ENCODE results near the gene CEP41.
"Not testable (repeated sequence)": the region's sequence is repeated elsewhere in the genome, so short reads cannot be mapped to it uniquely, and the experiment has no call there.

The CEP41 gene

DNA sequence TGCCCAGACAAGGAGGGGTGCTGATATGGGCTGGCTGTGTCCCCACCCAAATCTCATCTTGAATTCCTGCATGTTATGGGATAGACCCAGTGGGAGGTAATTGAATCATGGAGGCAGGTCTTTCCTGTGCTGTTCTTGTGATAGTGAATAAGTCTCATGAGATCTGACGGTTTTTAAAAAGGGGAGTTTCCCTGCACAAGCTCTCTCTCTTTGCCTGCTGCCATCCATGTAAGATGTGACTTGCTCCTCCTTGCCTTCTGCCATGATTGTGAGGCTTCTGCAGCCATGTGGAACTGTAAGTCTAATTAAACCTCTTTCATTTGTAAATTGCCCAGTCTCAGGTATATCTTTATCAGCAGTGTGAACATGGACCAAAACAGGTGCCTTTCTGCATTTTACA, 64.4 kb downstream of the CEP41 start:
- H3K9ac ChIP-seq (ENCODE audit: low read length); H3K27ac ChIP-seq (ENCODE audit: low read length); H3K27me3 ChIP-seq (ENCODE audit: control insufficient read depth, insufficient read depth, low read length); H3K36me3 ChIP-seq (ENCODE audit: control insufficient read depth, low read depth, low read length); H3K4me3 ChIP-seq (ENCODE audit: low read length); H3K9me3 ChIP-seq (ENCODE audit: control insufficient read depth, low read depth, low read length): not testable (repeated sequence)
- peaks cover 11% of the 10 kb centered on the region for H3K4me1 ChIP-seq (ENCODE audit: control insufficient read depth, low read depth, low read length)

DNA sequence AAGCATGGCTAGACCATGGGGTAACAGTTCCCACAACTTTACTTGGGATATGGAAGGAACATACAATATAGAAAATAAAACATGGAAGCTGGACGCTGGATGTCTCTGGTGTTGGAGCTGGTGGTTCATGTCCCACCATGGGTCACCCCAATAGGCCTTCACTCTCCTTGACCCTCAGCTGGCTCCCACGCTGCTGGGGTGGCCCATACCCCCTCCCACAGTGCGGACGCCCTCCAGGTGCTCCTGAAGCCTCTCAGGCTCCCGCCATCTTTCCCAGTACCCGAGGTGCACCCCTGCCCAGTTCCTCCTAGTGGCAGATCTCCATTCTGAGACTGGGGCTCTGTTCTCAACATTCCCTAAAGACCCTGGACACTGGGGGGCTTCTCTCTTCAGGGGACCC, 66.3 kb downstream of the CEP41 start:
- Histone ChIP-seq H3K9me3 (ENCODE audit: control insufficient read depth, low read depth, low read length) (no peaks in the 10 kb centered on the region), H3K9ac (ENCODE audit: low read length) (no peak overlapping the region), H3K27me3 (ENCODE audit: control insufficient read depth, insufficient read depth, low read length) (no peaks in the 10 kb centered on the region), H3K36me3 (ENCODE audit: control insufficient read depth, low read depth, low read length) (no peaks in the 10 kb centered on the region), H3K4me3 (ENCODE audit: low read length) (no peak overlapping the region), H3K27ac (ENCODE audit: low read length) (no peak overlapping the region), H3K4me1 (ENCODE audit: control insufficient read depth, low read depth, low read length) (peaks cover 11% of the 10 kb centered on the region)

DNA sequence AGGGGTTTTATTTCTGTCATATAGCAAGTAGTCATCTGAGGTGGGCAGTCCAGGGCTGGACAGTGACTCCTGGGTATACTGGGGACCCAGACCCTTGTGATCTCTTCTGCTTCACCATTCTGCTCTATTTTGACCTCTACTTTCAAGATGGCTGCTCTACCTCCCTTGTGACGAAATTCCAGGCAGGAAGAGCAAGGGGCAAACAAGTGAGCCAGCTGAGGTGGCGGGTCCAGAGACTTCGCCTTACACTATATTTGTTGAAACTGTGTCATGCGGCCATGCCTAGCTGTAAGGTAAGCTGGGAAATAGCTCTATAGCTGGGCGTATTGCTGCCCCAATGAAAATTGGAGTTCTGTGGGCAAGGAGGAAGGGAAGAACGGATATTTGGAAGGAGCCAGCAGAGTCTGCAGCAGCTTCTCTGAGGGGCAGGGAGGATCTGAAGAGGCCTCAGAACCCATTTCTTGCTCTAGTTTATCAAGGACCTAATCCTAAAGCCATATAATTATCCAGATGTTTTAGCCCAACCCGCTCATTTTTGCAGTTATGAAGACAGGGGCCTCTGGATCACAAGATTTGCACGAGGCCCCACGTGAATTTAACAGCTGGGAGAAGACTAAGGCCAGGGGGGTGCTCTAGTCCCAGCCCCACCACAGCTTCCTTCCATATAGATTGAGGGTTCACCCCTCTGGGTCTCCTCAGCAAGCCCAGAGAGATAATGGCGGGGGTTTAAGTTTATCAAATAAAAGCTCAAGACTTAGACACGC, 68.2 kb downstream of the CEP41 start:
- no peak overlapping the region for H3K27ac ChIP-seq (ENCODE audit: low read length)
- H3K9me3 ChIP-seq (ENCODE audit: control insufficient read depth, low read depth, low read length), result no peaks in the 10 kb centered on the region
- no peaks in the 10 kb centered on the region for H3K36me3 ChIP-seq (ENCODE audit: control insufficient read depth, low read depth, low read length)
- no peak overlapping the region for H3K9ac ChIP-seq (ENCODE audit: low read length)
- peaks cover 11% of the 10 kb centered on the region for H3K4me1 ChIP-seq (ENCODE audit: control insufficient read depth, low read depth, low read length)
- no peaks in the 10 kb centered on the region for H3K27me3 ChIP-seq (ENCODE audit: control insufficient read depth, insufficient read depth, low read length)
- no peak overlapping the region for H3K4me3 ChIP-seq (ENCODE audit: low read length)

DNA sequence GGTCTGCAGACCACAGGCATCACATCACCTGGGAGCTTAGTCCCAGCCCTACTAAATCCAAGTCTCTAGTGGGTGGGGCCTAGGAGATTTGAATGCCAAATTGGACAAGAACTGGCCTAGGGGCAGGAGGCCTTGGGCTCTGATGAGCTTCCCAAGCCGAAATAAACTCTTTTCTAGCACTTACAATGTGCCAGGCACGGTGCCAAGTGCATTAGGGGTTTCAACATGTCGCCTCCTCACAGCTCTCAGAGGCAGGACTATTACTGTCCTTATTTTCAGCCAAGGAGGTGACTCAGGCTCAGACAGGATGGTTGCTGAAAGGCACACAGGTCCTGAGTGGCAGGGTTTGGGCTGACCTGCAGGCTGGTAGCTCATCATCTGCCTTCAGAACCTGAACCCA, 69.8 kb downstream of the CEP41 start:
- H3K4me3 ChIP-seq (ENCODE audit: low read length), result no peak overlapping the region
- H3K36me3 ChIP-seq (ENCODE audit: control insufficient read depth, low read depth, low read length), result no peaks in the 10 kb centered on the region
- no peaks in the 10 kb centered on the region for H3K27me3 ChIP-seq (ENCODE audit: control insufficient read depth, insufficient read depth, low read length)
- peaks cover 12% of the 10 kb centered on the region for H3K4me1 ChIP-seq (ENCODE audit: control insufficient read depth, low read depth, low read length)
- no peaks in the 10 kb centered on the region for H3K9me3 ChIP-seq (ENCODE audit: control insufficient read depth, low read depth, low read length)
- H3K9ac ChIP-seq (ENCODE audit: low read length), result no peak overlapping the region
- H3K27ac ChIP-seq (ENCODE audit: low read length), result no peak overlapping the region

DNA sequence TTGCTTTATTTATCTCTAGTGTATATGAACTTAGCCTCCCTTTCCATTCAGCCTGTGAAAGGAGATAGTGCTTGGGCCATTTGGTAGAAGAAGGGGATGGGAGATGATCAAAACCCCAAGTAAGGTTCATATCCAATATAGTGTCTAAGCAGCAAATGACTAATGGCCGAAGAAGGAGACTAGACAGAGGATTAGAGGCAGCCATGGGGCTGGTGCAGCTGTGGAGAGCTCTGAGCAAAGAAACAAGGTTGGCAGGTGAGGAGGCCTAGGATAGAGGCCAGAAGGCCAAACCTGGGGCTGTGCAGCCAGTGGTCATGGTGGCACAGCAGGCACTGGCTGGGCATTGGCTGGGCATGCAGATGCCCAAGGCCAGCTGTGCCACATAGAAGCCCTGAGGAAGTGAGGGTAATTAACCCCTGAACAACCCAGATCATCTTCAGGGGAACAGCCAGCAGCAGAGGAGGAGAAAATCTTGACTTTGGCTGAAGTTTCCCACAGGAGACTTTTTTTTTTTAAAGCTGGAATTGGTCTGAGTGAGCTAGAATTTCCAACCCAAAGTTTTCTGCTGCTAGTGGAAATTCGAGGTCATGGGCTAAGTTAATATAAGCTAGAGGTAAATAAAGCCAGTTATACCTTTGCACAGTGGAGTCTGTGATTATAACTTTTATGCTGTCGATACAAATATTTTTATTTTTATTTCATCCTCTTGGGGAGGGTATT, 70.8 kb downstream of the CEP41 start:
- no peak overlapping the region for H3K27ac ChIP-seq (ENCODE audit: low read length)
- peaks cover 22% of the 10 kb centered on the region for H3K4me1 ChIP-seq (ENCODE audit: control insufficient read depth, low read depth, low read length)
- no peak overlapping the region for H3K9ac ChIP-seq (ENCODE audit: low read length)

DNA sequence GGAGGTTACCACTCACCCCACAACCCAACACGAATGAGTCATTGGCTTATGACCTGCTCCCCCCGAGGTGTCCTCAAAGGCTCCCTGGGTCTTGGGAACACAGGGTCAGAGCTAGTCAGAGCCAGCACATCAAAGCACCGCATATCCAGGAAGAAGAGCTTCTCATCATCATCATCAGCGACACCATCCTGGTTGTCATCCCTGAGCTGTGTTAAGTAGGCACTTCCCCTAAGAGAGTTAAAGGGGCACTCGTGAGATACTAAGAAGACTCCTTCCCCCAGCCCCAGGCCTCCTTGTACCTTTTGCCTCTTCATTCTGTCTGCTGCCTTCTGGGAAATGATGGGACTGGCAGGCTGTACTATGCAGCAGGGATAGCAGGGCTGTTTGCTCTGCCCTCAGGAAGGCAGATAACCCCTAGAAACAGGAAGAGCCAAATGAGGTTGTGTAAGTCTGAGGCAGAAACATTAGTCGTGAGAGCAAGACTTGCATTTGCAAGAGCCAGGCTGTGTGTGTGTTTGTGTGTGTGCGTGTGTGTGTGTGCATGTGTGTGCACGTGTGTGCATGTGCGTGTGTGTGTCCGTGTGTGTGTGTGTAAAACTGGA, 71.6 kb downstream of the CEP41 start:
- no peaks in the 10 kb centered on the region for H3K27me3 ChIP-seq (ENCODE audit: control insufficient read depth, insufficient read depth, low read length)
- H3K9me3 ChIP-seq (ENCODE audit: control insufficient read depth, low read depth, low read length), result no peaks in the 10 kb centered on the region
- peaks cover 22% of the 10 kb centered on the region for H3K4me1 ChIP-seq (ENCODE audit: control insufficient read depth, low read depth, low read length)
- H3K4me3 ChIP-seq (ENCODE audit: low read length), result no peak overlapping the region
- H3K27ac ChIP-seq (ENCODE audit: low read length), result no peak overlapping the region
- no peaks in the 10 kb centered on the region for H3K36me3 ChIP-seq (ENCODE audit: control insufficient read depth, low read depth, low read length)
- H3K9ac ChIP-seq (ENCODE audit: low read length), result no peak overlapping the region

More for the DNA sequence above, 70.8 kb downstream of the CEP41 start:
- H3K27me3 ChIP-seq (ENCODE audit: control insufficient read depth, insufficient read depth, low read length), result no peaks in the 10 kb centered on the region
- H3K9me3 ChIP-seq (ENCODE audit: control insufficient read depth, low read depth, low read length), result no peaks in the 10 kb centered on the region
- H3K4me3 ChIP-seq (ENCODE audit: low read length), result no peak overlapping the region
- no peaks in the 10 kb centered on the region for H3K36me3 ChIP-seq (ENCODE audit: control insufficient read depth, low read depth, low read length)

DNA sequence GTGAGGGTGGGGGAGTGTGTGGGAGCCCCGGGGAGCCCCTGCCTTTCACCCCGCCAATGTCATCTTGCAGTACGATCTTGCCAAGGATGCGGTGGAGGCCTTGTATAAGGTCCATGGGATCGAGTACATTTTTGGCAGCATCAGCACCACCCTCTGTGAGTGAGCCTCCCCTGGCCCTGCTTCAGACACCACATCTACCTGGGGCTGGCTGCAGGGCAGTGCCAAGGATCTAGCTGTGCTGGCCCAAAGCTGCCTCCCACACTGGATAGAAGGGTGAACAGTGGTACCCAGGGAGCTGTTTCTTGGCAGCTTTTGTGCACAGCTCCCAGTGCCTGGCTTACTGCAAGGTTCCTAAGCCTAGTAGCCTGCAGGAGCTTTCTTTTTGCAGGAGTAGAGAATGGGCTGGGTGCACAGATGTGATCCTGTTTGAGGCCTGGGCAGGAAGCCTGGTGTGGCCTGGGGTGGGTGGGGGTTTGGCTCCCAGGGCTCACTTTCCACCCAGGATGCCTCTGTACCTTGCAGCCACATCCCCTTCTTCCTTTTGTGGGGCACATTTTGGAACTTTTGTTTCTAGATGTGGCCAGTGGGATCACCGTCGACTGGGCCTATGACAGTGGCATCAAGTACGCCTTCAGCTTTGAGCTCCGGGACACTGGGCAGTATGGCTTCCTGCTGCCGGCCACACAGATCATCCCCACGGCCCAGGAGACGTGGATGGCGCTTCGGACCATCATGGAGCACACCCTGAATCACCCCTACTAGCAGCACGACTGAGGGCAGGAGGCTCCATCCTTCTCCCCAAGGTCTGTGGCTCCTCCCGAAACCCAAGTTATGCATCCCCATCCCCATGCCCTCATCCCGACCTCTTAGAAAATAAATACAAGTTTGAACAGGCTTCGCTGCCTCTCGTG, 72.7 kb downstream of the CEP41 start:
- Histone ChIP-seq H3K9ac (ENCODE audit: low read length) (no peak overlapping the region), H3K36me3 (ENCODE audit: control insufficient read depth, low read depth, low read length) (no peaks in the 10 kb centered on the region), H3K4me1 (ENCODE audit: control insufficient read depth, low read depth, low read length) (peaks cover 16% of the 10 kb centered on the region), H3K9me3 (ENCODE audit: control insufficient read depth, low read depth, low read length) (no peaks in the 10 kb centered on the region), H3K27ac (ENCODE audit: low read length) (no peak overlapping the region), H3K27me3 (ENCODE audit: control insufficient read depth, insufficient read depth, low read length) (no peaks in the 10 kb centered on the region), H3K4me3 (ENCODE audit: low read length) (no peak overlapping the region)

DNA sequence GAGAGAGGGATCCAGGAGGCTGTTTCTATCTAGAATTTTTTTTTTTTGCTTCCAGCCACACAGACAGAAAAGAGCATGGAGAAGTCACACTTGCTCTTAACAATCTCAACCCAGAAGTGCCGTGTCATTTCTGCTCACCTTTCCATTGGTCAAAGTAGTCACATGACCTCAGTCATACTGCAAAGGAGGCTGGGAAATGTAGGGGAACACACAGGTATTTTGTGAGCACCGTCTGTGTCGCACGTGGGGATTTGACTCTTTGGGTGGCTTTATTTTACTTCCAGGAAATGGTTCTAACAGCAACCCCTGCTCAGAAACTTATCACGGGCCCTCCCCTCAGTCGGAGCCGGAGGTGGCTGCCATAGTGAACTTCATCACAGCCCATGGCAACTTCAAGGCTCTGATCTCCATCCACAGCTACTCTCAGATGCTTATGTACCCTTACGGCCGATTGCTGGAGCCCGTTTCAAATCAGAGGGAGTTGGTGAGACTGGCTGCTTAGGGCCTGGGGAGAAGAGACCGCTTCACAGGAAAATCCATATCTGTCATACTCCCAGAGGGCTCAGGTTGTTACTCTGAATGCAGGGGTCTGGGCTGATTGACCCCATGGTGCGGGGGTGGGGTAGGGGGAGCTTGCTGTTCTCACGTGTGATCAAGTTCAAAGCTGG, 73.6 kb downstream of the CEP41 start:
- Histone ChIP-seq H3K9ac (ENCODE audit: low read length) (no peak overlapping the region), H3K4me1 (ENCODE audit: control insufficient read depth, low read depth, low read length) (peaks cover 11% of the 10 kb centered on the region), H3K27me3 (ENCODE audit: control insufficient read depth, insufficient read depth, low read length) (no peaks in the 10 kb centered on the region), H3K27ac (ENCODE audit: low read length) (no peak overlapping the region), H3K9me3 (ENCODE audit: control insufficient read depth, low read depth, low read length) (no peaks in the 10 kb centered on the region), H3K36me3 (ENCODE audit: control insufficient read depth, low read depth, low read length) (no peaks in the 10 kb centered on the region), H3K4me3 (ENCODE audit: low read length) (no peak overlapping the region)

DNA sequence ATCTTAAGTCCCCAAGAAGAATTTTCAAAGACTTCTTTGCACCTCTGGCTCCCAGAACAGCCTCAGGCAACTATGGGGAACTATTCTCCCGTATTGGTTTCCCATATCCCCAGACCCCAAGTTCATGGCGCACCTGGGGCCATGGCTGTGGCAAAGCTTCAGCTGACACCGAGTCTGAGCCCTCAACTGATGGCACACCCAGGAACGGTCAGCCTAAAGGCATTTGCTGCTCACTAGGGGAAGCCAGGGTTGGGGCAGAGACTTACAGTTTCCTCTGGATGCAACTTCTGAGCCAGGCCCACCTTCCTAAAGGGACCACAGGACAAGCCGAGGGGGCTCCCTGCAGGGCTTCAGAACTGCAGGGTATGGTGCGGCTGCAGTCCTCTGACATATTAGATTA, 74.3 kb downstream of the CEP41 start:
- no peaks in the 10 kb centered on the region for H3K36me3 ChIP-seq (ENCODE audit: control insufficient read depth, low read depth, low read length)
- H3K27ac ChIP-seq (ENCODE audit: low read length), result no peak overlapping the region
- no peak overlapping the region for H3K4me3 ChIP-seq (ENCODE audit: low read length)
- peaks cover 11% of the 10 kb centered on the region for H3K4me1 ChIP-seq (ENCODE audit: control insufficient read depth, low read depth, low read length)
- no peaks in the 10 kb centered on the region for H3K27me3 ChIP-seq (ENCODE audit: control insufficient read depth, insufficient read depth, low read length)
- H3K9me3 ChIP-seq (ENCODE audit: control insufficient read depth, low read depth, low read length), result no peaks in the 10 kb centered on the region
- no peak overlapping the region for H3K9ac ChIP-seq (ENCODE audit: low read length)

DNA sequence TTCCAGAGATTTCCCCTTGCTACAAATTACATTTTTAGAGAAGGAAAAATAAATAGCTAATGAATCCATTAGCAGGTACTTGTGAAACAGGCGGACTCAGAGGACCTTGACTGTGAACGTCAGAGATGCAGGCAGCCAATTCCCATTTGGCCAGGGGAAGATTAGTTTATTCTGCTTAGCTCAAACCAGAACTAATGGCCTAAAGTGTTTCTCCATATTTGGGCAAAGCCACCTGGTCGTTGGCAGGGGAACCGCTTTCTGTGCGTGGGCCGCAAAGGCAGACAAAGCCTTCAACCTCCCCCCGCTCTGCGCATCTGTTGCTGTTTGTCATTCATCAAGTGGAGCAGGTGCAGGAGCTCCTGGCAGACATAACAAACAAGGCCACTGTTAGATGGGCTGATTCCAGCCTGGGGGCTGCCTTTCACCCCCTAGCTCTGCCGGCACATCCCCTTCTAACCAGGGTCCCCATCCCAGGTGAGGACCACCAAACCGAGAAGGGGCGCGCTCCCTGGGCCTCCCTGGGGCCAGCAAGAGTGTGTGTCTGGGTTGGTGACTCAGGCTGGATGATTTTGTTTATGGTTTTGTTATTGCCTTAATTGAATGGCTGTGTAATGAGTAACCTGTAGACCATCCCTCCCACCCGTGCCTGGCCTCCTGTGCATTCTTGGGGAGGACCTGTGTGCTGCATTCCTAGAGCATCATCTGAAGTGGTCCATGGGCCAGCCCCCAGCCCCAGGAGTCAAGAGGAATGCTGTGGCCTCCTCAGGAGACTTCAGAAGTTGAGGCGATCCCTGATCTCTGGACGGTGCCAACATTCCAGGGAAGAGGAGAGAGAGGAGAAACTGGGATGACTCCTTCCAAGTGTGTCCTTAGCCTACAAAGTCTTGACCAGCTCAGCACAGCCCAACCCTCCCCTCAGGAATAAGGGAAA, 75.0 kb downstream of the CEP41 start:
- H3K4me1 ChIP-seq (ENCODE audit: control insufficient read depth, low read depth, low read length), result peaks cover 11% of the 10 kb centered on the region
- H3K9ac ChIP-seq (ENCODE audit: low read length), result no peak overlapping the region
- no peak overlapping the region for H3K27ac ChIP-seq (ENCODE audit: low read length)
- no peaks in the 10 kb centered on the region for H3K36me3 ChIP-seq (ENCODE audit: control insufficient read depth, low read depth, low read length)
- H3K4me3 ChIP-seq (ENCODE audit: low read length), result no peak overlapping the region
- no peaks in the 10 kb centered on the region for H3K9me3 ChIP-seq (ENCODE audit: control insufficient read depth, low read depth, low read length)
- no peaks in the 10 kb centered on the region for H3K27me3 ChIP-seq (ENCODE audit: control insufficient read depth, insufficient read depth, low read length)
